H9 (cell line): Measurements from ENCODE around the gene PFKL. TPM values are rescaled to one million over a fixed set of nuclear protein-coding genes. Genes with fewer than 3 reads are reported as not detected.

Experiments
- DNase-seq: peaks from one replicate; pipeline ENCODE4 v3.0.0-alpha.2; 2017
- H2AFZ ChIP-seq: one replicate; pipeline ENCODE4 v1.6.1; 2013; ENCODE audit warnings: mild to moderate bottlenecking, low read length, control low read depth, moderate library complexity
- H2AK5ac ChIP-seq: 2 replicates; pipeline ENCODE4 v1.6.1; 2013; ENCODE audit warnings: low read length, control low read depth, mixed read lengths; ENCODE audit not compliant: insufficient read length
- H2BK120ac ChIP-seq: one replicate; pipeline ENCODE4 v1.6.1; 2013; ENCODE audit warnings: low read depth, mild to moderate bottlenecking, low read length, control low read depth, inconsistent platforms; ENCODE audit not compliant: poor library complexity, severe bottlenecking
- H2BK12ac ChIP-seq: 2 replicates; pipeline ENCODE4 v1.6.1; 2013; ENCODE audit warnings: low read length, control low read depth, mixed read lengths, low read depth; ENCODE audit not compliant: insufficient read length
- H2BK15ac ChIP-seq: 2 replicates; pipeline ENCODE4 v1.6.1; 2013; ENCODE audit warnings: low read depth, low read length, control low read depth
- H2BK20ac ChIP-seq: one replicate; pipeline ENCODE4 v1.6.1; 2013; ENCODE audit warnings: low read depth, mild to moderate bottlenecking, low read length, control low read depth, inconsistent platforms; ENCODE audit not compliant: poor library complexity, severe bottlenecking
- H2BK5ac ChIP-seq: 2 replicates; pipeline ENCODE4 v1.6.1; 2013; ENCODE audit warnings: low read length, control low read depth, mixed read lengths; ENCODE audit not compliant: insufficient read length
- H3K14ac ChIP-seq: 2 replicates; pipeline ENCODE4 v1.6.1; 2013; ENCODE audit warnings: low read length, control low read depth; ENCODE audit not compliant: insufficient read depth
- H3K18ac ChIP-seq: 2 replicates; pipeline ENCODE4 v1.6.1; 2013; ENCODE audit warnings: low read depth, mild to moderate bottlenecking, mixed read lengths, low read length, control low read depth; ENCODE audit not compliant: insufficient read length
- H3K23ac ChIP-seq: 2 replicates; pipeline ENCODE4 v1.6.1; 2013; ENCODE audit warnings: low read length, control low read depth, mixed read lengths, low read depth; ENCODE audit not compliant: insufficient read length
- H3K23me2 ChIP-seq: 2 replicates; pipeline ENCODE4 v1.6.1; 2013; ENCODE audit warnings: low read depth, mild to moderate bottlenecking, mixed read lengths, low read length, control low read depth; ENCODE audit not compliant: insufficient read length, poor library complexity, severe bottlenecking
- H3K27ac ChIP-seq: 2 replicates; pipeline ENCODE4 v1.5.1; 2013; ENCODE audit warnings: low read length, control low read depth, mixed read lengths, low read depth; ENCODE audit not compliant: insufficient read length
- H3K27me3 ChIP-seq: 2 replicates; pipeline ENCODE4 v1.6.1; 2013; ENCODE audit warnings: low read length, control low read depth, inconsistent platforms; ENCODE audit not compliant: insufficient read depth
- H3K4ac ChIP-seq: 2 replicates; pipeline ENCODE4 v1.6.1; 2013; ENCODE audit warnings: low read depth, mild to moderate bottlenecking, control low read depth, inconsistent platforms, low read length, moderate library complexity
- H3K4me1 ChIP-seq: 2 replicates; pipeline ENCODE4 v1.6.1; 2013; ENCODE audit warnings: low read length, control low read depth, inconsistent platforms; ENCODE audit not compliant: insufficient read depth
- H3K4me2 ChIP-seq: 2 replicates; pipeline ENCODE4 v1.6.1; 2013; ENCODE audit warnings: low read length, control low read depth, mixed read lengths; ENCODE audit not compliant: insufficient read length, insufficient read depth
- H3K56ac ChIP-seq: 2 replicates; pipeline ENCODE4 v1.6.1; 2013; ENCODE audit warnings: low read depth, mild to moderate bottlenecking, mixed read lengths, low read length, control low read depth; ENCODE audit not compliant: insufficient read length
- H3K79me1 ChIP-seq: 2 replicates; pipeline ENCODE4 v1.6.1; 2013; ENCODE audit warnings: low read depth, mild to moderate bottlenecking, moderate library complexity, low read length, control low read depth, inconsistent platforms; ENCODE audit not compliant: insufficient read depth, poor library complexity, severe bottlenecking
- H3K79me2 ChIP-seq: 2 replicates; pipeline ENCODE4 v1.6.1; 2013; ENCODE audit warnings: low read length, control low read depth, inconsistent platforms; ENCODE audit not compliant: insufficient read depth
- H3K9ac ChIP-seq: 2 replicates; pipeline ENCODE4 v1.6.1; 2013; ENCODE audit warnings: low read length, control low read depth, mixed read lengths; ENCODE audit not compliant: insufficient read length; ENCODE audit errors: extremely low read depth
- H3K9me3 ChIP-seq: one replicate; pipeline ENCODE4 v1.6.1; 2013; ENCODE audit warnings: low read depth, low read length, inconsistent platforms; ENCODE audit not compliant: control insufficient read depth
- H3T11ph ChIP-seq: one replicate; pipeline ENCODE4 v1.6.1; 2013; ENCODE audit warnings: mild to moderate bottlenecking, low read length, control low read depth, inconsistent platforms
- H4K20me1 ChIP-seq: one replicate; pipeline ENCODE4 v1.6.1; 2013; ENCODE audit not compliant: control insufficient read depth, insufficient read length, insufficient read depth
- H4K5ac ChIP-seq: 2 replicates; pipeline ENCODE4 v1.6.1; 2013; ENCODE audit warnings: low read depth, mild to moderate bottlenecking, mixed read lengths, low read length, control low read depth; ENCODE audit not compliant: insufficient read length
- H4K8ac ChIP-seq: replicated peaks from 2 replicates; pipeline ENCODE4 v1.6.1; 2013; ENCODE audit warnings: low read length, control low read depth, mixed read lengths, low read depth; ENCODE audit not compliant: insufficient read length
- H4K91ac ChIP-seq: 2 replicates; pipeline ENCODE4 v1.6.1; 2013; ENCODE audit warnings: low read depth, mild to moderate bottlenecking, moderate library complexity, mixed read lengths, low read length, control low read depth; ENCODE audit not compliant: insufficient read length
- H3K27ac Mint-ChIP-seq, 3 experiments: 2 replicates in 2 of 3; 3 replicates in 1 of 3; pipeline ENCODE4 v1.8.0; 2020 to 2021; ENCODE audit warnings: mixed read lengths in 3 of 3, mild to moderate bottlenecking in 1 of 3, moderate library complexity in 1 of 3
- H3K27me3 Mint-ChIP-seq: 2 replicates; pipeline ENCODE4 v1.8.0; 2021; ENCODE audit warnings: low read depth, mild to moderate bottlenecking, moderate library complexity, mixed read lengths
- H3K36me3 Mint-ChIP-seq, 3 experiments: 2 replicates in 2 of 3; 3 replicates in 1 of 3; pipeline ENCODE4 v1.8.0; 2020 to 2021; ENCODE audit warnings: low read depth in 3 of 3, mixed read lengths in 3 of 3; ENCODE audit not compliant: insufficient read depth in 1 of 3
- H3K4me1 Mint-ChIP-seq, 2 experiments: 2 replicates each; pipeline ENCODE4 v1.8.0; 2020; ENCODE audit warnings: mixed read lengths in 2 of 2
- H3K4me3 Mint-ChIP-seq, 2 experiments: 2 replicates in 1 of 2; 3 replicates in 1 of 2; pipeline ENCODE4 v1.8.0; 2020 to 2021; ENCODE audit warnings: mild to moderate bottlenecking in 2 of 2, mixed read lengths in 2 of 2, moderate library complexity in 1 of 2
- H3K9me3 Mint-ChIP-seq, 2 experiments: 2 replicates in 1 of 2; 3 replicates in 1 of 2; pipeline ENCODE4 v1.8.0; 2020; ENCODE audit warnings: mild to moderate bottlenecking in 2 of 2, mixed read lengths in 2 of 2, moderate library complexity in 1 of 2
- CTCF ChIP-seq: fragments of 200-600 bp; sonication (generic); conservative IDR thresholded peaks from 3 replicates; pipeline ENCODE4 v1.8.0; 2021; ENCODE audit warnings: antibody characterized with exemption, mild to moderate bottlenecking
- WGBS: extraction: QIAGEN DNeasy Blood & Tissue Kit; methylation state at CpG from one replicate; pipeline ENCODE4 v1.1.7; 2013; ENCODE audit warnings: missing lambda C conversion rate, low lambda C conversion rate, mixed read lengths; ENCODE audit not compliant: insufficient read length; ENCODE audit errors: extremely low coverage; 5-methylcytosine and 5-hydroxymethylcytosine counted together
- total RNA-seq: library from RNA; stranded (reverse); gene quantifications from 2 replicates; pipeline ENCODE4 v1.2.1, GENCODE V29; 2021

PFKL gene
- total RNA-seq, 1 experiment from 2014 or later, result 107 TPM

GRCh38 chr21:44295163-44295573, 4.7 kb upstream of the PFKL start:
- Histone ChIP-seq H3K9ac (no peak overlapping the region), H2BK15ac (no peak overlapping the region), H2AFZ (no peak overlapping the region), H2BK120ac (no peak overlapping the region), H2BK20ac (no peak overlapping the region), H4K5ac (no peak overlapping the region), H4K20me1 (no peaks in the 10 kb centered on the region), H3K18ac (no peak overlapping the region), H3T11ph (no peak overlapping the region), H3K14ac (no peak overlapping the region), H3K4ac (no peak overlapping the region), H3K9me3 (no peaks in the 10 kb centered on the region), H3K79me1 (no peaks in the 10 kb centered on the region), H3K56ac (no peak overlapping the region), H3K27ac (no peak overlapping the region), H3K4me1 (no peaks in the 10 kb centered on the region; the same call in 1 of the 2 replicates), H2BK5ac (no peak overlapping the region), H4K91ac (no peak overlapping the region), H3K27me3 (no peaks in the 10 kb centered on the region), H3K4me2 (no peak overlapping the region), H4K8ac (no peak overlapping the region), H3K23me2 (no peaks in the 10 kb centered on the region), H3K79me2 (no peaks in the 10 kb centered on the region), H2AK5ac (no peak overlapping the region), H3K23ac (no peak overlapping the region), H2BK12ac (no peak overlapping the region)
- H3K36me3 Mint-ChIP-seq, result no peaks in the 10 kb centered on the region
- H3K4me3 Mint-ChIP-seq, result no peak overlapping the region
- H3K27me3 Mint-ChIP-seq, result peaks cover 11% of the 10 kb centered on the region
- H3K9me3 Mint-ChIP-seq, result no peaks in the 10 kb centered on the region
- no peak for DNase-seq
- WGBS, result no CpG with 5 or more reads among the region's 14 CpGs
- no peak for TF ChIP-seq CTCF
- H3K27ac Mint-ChIP-seq, result no peak overlapping the region
- H3K4me1 Mint-ChIP-seq, result peaks cover 4 to 10% of the 10 kb centered on the region in 2 experiments
